OCI-LY7 (cell line): ENCODE data around the gene APCDD1L.

Source experiments
- EZH2phosphoT487 ChIP-seq: fragments of 200-600 bp; sonication (generic); IDR thresholded peaks from 2 replicates; pipeline ENCODE4 v1.6.1; 2018; ENCODE audit warnings: low read depth, borderline replicate concordance, mild to moderate bottlenecking, mixed run types, antibody characterized with exemption, low read length, moderate library complexity, mixed read lengths
- TF ChIP-seq, protein P1 (sequence below): fragments of 200-600 bp; sonication (generic); conservative IDR thresholded peaks from 2 replicates; pipeline ENCODE4 v1.5.1; 2014; ENCODE audit warnings: mild to moderate bottlenecking, antibody characterized with exemption, low read length, moderate library complexity, mixed read lengths

DNA sequence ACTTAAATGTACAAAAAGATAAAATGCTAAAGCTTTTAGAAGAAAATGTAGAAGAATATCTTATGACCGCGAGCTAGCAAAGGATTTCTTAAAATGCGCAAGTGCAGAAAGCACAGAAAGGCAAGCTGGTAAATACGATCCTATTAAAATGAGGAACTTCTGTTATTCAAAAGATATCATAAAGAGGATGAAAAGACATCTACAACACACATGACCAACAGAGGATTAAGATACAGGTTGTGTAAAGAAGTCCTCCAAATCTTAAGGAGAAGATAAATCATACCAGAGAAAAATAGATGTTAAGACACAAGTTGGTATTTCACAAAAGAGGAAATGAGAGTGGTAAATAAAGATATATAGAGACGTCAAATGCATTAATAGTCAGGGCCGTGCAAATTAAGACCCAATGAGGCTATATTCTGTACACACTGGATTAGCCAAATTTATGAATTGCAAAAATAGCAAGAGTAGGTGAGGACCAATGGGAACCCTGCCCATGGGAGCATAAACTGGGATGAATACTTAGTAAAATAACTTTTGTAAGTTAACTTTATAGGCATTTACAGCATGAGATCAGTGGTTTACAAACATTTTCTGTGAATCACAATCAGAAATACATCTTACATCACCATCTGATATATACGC lies 23.0 kb downstream of the APCDD1L start:
- TF ChIP-seq, protein P1, sequence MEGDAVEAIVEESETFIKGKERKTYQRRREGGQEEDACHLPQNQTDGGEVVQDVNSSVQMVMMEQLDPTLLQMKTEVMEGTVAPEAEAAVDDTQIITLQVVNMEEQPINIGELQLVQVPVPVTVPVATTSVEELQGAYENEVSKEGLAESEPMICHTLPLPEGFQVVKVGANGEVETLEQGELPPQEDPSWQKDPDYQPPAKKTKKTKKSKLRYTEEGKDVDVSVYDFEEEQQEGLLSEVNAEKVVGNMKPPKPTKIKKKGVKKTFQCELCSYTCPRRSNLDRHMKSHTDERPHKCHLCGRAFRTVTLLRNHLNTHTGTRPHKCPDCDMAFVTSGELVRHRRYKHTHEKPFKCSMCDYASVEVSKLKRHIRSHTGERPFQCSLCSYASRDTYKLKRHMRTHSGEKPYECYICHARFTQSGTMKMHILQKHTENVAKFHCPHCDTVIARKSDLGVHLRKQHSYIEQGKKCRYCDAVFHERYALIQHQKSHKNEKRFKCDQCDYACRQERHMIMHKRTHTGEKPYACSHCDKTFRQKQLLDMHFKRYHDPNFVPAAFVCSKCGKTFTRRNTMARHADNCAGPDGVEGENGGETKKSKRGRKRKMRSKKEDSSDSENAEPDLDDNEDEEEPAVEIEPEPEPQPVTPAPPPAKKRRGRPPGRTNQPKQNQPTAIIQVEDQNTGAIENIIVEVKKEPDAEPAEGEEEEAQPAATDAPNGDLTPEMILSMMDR: no peak
- TF ChIP-seq EZH2phosphoT487: no peak
